GM21423 (cell line): Measurements from ENCODE around the gene TEN1.
A peak's percentile ranks its signal among the peaks of the same experiment; 100 is the strongest.

Source experiments
- ATAC-seq: cut with Tn5 transposase; IDR thresholded peaks from one replicate; pipeline ENCODE4 v1.9.1; 2021; ENCODE audit warnings: mild to moderate bottlenecking, moderate library complexity; ENCODE audit not compliant: unreplicated experiment

Gene TEN1

GRCh38 chr17:75976175-75976848 is 2.7 kb upstream of the TEN1 start:
- no peak for ATAC-seq

DNA sequence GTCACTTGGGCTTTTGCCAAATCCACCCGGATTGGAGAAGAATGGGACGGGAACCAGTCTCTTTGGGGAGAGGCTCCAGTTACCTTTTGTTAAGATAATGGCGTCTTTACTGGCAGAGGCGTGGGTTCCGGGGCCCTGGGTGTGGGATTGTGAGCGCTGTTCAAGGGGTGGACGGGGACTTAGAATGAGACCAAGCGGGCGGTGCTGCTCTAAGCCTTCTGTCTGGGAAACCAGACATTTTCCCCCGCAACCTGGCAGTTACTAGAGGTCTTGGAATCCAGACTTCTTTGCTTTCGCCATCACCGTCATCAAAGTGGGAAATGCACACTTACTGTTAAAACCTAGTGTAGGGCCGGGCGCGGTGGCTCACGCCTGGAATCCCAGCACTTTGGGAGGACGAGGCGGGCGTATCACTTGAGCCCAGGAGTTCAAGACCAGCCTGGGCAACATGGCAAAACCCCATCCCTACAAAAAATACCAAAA is 706 bp downstream of the TEN1 start:
- ATAC-seq, result no peak

- no peak for ATAC-seq
These were observed 1.4 kb downstream of the TEN1 start for GRCh38 chr17:75980188-75981018.

- no peak for ATAC-seq
These were observed 2.1 kb downstream of the TEN1 start for GRCh38 chr17:75981019-75981615.

- no peak for ATAC-seq
These were observed 4.6 kb downstream of the TEN1 start for GRCh38 chr17:75983501-75984181.

DNA sequence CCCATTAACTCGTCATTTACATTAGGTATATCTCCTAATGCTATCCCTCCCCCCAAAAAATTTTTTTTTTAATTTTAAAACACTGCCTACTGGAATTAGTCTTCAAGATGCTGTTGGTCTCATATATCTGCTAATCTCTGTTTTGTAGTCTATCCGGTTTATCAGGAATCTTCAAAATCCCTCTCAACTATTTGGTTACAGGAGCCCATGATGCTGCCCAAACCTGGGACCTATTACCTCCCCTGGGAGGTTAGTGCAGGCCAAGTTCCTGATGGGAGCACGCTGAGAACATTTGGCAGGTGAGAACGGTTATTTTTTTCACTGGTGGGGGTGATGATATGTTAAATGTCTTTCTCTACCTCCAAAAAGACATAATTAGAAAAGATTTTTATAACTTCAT is 6.9 kb downstream of the TEN1 start:
- no peak for ATAC-seq

GRCh38 chr17:75987041-75987440 is 8.0 kb downstream of the TEN1 start:
- no peak for ATAC-seq

DNA sequence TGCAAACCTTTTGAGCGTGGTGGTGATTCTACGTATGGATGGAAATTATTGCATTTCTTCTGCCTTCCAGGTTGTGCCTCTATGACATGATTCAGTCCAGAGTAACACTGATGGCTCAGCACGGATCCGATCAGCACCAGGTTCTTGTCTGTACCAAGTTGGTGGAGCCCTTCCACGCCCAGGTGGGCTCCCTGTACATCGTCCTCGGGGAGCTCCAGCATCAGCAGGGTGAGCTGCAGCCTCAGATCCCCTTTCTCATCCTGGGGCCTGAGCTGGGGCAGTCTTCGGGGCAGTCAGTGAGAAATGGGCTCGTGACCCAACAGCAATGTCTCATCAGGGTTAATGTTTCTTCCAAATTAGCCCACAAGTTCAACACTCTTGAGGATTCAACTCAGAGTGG is 12.4 kb downstream of the TEN1 start:
- ATAC-seq, result no peak

GRCh38 chr17:75994802-75995370 is 15.8 kb downstream of the TEN1 start:
- no peak for ATAC-seq

DNA sequence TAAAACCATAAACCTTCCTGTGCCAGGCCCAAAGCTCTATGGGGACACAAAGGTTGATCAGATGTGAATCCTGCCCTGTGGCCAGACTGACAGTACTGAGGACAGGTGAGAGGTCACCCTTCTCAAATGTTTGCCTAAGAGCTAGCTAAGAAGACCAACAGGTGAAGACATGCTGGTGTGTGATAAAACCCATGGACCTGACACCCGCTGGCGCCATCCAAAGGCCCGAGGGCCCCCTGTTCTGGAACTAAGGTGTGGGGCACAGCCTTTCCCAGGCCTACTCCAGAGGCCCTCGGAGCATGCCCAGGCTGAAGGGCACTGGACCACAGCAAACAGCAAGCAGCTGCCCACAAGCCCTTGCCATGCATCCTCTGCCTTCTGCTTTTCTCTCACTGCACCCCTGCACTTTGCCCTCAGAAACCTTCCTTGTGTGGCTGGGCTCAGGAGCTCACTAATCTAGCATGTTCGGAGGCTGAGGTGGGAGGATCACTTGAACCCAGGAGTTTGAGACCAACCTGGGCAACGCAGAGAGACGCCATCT is 16.4 kb downstream of the TEN1 start:
- no peak for ATAC-seq

GRCh38 chr17:75996665-75997590 is 17.9 kb downstream of the TEN1 start:
- ATAC-seq, result peak; percentile 65

- no peak for ATAC-seq
These were observed 19.3 kb downstream of the TEN1 start for GRCh38 chr17:75998327-75998795.

DNA sequence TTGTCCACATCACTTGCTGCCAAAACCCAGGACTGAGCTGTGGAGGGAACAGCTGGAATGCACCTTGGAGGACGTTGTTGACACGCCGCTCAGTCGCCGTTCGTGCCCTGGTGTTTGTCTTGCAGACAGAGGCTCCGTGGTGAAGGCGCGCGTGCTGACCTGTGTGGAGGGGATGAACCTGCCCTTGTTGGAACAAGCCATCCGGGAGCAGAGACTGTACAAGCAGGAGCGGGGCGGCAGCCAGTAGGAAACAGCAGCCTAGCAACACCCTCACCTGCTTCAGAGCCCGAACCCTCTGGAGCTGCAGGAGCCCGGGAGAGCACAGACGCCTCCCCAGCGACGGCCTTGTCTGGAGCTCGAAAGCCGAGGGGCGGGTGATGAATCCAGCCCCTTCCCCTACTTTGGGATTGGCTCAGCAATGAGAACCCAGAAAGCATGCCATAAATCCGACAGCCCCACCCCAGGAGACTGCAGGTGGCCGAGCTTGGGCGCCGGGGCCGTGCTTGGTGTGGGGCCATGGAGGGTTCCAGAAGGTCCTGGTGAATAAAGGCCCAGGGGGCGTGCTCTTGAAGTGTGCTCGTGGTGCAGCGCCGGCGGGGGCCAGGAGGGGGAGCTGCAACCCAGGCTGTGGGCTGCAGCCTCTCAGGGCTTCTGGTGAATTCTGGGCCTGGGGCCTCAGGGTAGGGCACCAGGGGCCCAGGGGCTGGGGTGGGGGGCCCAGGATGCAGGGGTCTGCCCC is 21.1 kb downstream of the TEN1 start:
- ATAC-seq, result no peak

GRCh38 chr17:76000755-76001521 is 21.9 kb downstream of the TEN1 start, which contains the start of gene CDK3:
Gene CDK3, plus strand, starts transcription at chr17:76000855. Its CDS starts 571 bp downstream, at chr17:76001426.
- no peak for ATAC-seq

GRCh38 chr17:76002100-76002499 is 23.1 kb downstream of the TEN1 start:
- ATAC-seq, result no peak

DNA sequence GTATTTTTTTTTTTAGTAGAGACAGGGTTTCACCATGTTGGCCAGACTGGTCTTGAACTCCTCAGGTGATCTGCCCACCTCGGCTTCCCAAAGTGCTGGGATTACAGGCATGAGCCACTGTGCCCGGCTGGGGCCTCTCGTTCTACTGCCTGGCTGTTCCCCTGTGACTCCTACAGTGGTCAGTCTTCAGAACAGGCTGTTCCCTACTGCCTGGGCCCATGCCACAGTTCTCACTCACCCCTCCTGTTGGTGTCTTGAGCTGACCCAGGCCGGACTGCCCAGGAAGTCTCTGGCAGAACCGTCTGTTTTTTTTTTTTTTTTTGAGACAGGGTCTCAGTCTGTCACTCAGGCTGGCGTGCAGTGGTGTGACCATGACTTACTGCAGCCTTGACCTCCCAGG is 24.9 kb downstream of the TEN1 start:
- ATAC-seq, result no peak

DNA sequence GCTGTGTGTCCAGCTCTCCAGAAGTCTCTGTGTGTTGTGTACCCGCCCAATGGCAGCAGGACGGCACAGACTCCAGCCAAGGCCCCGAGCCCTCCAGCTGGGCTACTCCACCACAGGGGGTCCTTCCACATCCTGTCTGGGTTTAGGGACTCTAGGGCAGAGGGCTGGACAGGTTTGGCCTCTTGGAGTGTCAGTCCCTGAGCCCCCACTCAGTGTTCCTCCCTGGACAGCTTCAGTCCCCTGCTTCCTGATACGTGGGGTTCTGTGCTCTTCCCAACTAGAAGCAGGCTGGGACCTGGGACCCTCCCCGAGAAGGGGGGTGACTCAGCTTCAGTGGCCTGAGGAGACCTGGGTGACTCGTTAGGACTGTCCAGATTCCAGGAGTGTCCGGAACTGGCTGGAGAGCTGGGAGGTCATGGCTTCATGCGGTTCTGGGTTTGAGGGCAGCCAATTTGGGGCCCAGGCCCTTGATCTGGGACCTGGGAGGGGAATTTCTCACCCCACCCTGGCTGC is 25.8 kb downstream of the TEN1 start:
- ATAC-seq, result no peak
